Sigmoid colon (tissue), 4 donors: ENCODE results near the gene BBS1.

ENCODE experiments used
- EP300 ChIP-seq, 4 donors: sonication (generic); formaldehyde crosslinking; IDR thresholded peaks; one replicate each; pipeline ENCODE4 v1.6.1; 2017; ENCODE audit warnings: antibody characterized with exemption in 4 of 4
- POLR2A ChIP-seq, 2 donors: fragments of 450-650 bp; IDR thresholded peaks; one replicate each; pipeline ENCODE4 v1.6.1; 2016; ENCODE audit warnings: antibody characterized with exemption in 2 of 2, mild to moderate bottlenecking in 2 of 2, moderate library complexity in 2 of 2
- TF ChIP-seq, protein P1 (sequence below), 4 experiments: fragments of 450-650 bp in 3 of 4; fragments of 200-600 bp in 1 of 4; IDR thresholded peaks; one replicate each; pipeline ENCODE4 v1.5.1; 2016 to 2019; ENCODE audit warnings: antibody characterized with exemption in 4 of 4, mild to moderate bottlenecking in 3 of 4, moderate library complexity in 2 of 4

- TF ChIP-seq, protein P1, sequence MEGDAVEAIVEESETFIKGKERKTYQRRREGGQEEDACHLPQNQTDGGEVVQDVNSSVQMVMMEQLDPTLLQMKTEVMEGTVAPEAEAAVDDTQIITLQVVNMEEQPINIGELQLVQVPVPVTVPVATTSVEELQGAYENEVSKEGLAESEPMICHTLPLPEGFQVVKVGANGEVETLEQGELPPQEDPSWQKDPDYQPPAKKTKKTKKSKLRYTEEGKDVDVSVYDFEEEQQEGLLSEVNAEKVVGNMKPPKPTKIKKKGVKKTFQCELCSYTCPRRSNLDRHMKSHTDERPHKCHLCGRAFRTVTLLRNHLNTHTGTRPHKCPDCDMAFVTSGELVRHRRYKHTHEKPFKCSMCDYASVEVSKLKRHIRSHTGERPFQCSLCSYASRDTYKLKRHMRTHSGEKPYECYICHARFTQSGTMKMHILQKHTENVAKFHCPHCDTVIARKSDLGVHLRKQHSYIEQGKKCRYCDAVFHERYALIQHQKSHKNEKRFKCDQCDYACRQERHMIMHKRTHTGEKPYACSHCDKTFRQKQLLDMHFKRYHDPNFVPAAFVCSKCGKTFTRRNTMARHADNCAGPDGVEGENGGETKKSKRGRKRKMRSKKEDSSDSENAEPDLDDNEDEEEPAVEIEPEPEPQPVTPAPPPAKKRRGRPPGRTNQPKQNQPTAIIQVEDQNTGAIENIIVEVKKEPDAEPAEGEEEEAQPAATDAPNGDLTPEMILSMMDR (IDR thresholded peaks at IDR 0.05), result no peak
- TF ChIP-seq EP300 (IDR thresholded peaks at IDR 0.05) (no peak), POLR2A (IDR thresholded peaks at IDR 0.05) (no peak)
These were observed 51.8 kb downstream of the BBS1 start for GRCh38 chr11:66562275-66562674.
